ENCODE measurements around the gene VEPH1.
"Not testable (repeated sequence)": the region's sequence is repeated elsewhere in the genome, so short reads cannot be mapped to it uniquely, and the experiment has no call there.

Gene VEPH1

GRCh38 chr3:157379525-157380140, 123.6 kb downstream of the VEPH1 start:
- no peak for DNase-seq

- no peak for DNase-seq
These were observed 126.5 kb downstream of the VEPH1 start for GRCh38 chr3:157376603-157377300.

GRCh38 chr3:157375342-157375986, 127.8 kb downstream of the VEPH1 start:
- no peak for DNase-seq

GRCh38 chr3:157374933-157375332, 128.3 kb downstream of the VEPH1 start:
- no peak for DNase-seq

- DNase-seq: no peak
These were observed 129.4 kb downstream of the VEPH1 start for GRCh38 chr3:157373783-157374182.

GRCh38 chr3:157370867-157371266, 132.3 kb downstream of the VEPH1 start:
- no peak for DNase-seq

GRCh38 chr3:157369727-157370421, 133.3 kb downstream of the VEPH1 start:
- DNase-seq: no peak

GRCh38 chr3:157368171-157368570, 135.0 kb downstream of the VEPH1 start:
- no peak for DNase-seq

GRCh38 chr3:157363393-157363792, 139.8 kb downstream of the VEPH1 start:
- no peak for DNase-seq

GRCh38 chr3:157362348-157362747, 140.9 kb downstream of the VEPH1 start:
- DNase-seq: no peak

- DNase-seq: no peak
These were observed 143.2 kb downstream of the VEPH1 start for GRCh38 chr3:157360044-157360443.

- no peak for DNase-seq
These were observed 146.7 kb downstream of the VEPH1 start for GRCh38 chr3:157356541-157356940.

GRCh38 chr3:157355276-157355675, 147.9 kb downstream of the VEPH1 start:
- DNase-seq: no peak

GRCh38 chr3:157354722-157355121, 148.5 kb downstream of the VEPH1 start:
- DNase-seq: peak; percentile 5

GRCh38 chr3:157354254-157354653, 149.0 kb downstream of the VEPH1 start:
- DNase-seq: no peak

GRCh38 chr3:157353652-157354051, 149.6 kb downstream of the VEPH1 start:
- DNase-seq: no peak

GRCh38 chr3:157351981-157352380, 151.2 kb downstream of the VEPH1 start:
- no peak for DNase-seq

GRCh38 chr3:157350651-157351050, 152.6 kb downstream of the VEPH1 start:
- not testable (repeated sequence) for DNase-seq

- DNase-seq: not testable (repeated sequence)
These were observed 154.7 kb downstream of the VEPH1 start for GRCh38 chr3:157348304-157349075.

GRCh38 chr3:157347577-157348303, 155.5 kb downstream of the VEPH1 start:
- DNase-seq: no peak

- no peak for DNase-seq
These were observed 166.8 kb downstream of the VEPH1 start for GRCh38 chr3:157336252-157337009.

Data from NCI-H1694 treated with DMSO at 0.1 percent for 48 hours (cell line).